ENCODE results near the gene SMC1A. TPM values are rescaled to one million over a fixed set of nuclear protein-coding genes. Genes with fewer than 3 reads are reported as not detected.
A peak's percentile ranks its signal among the peaks of the same experiment; 100 is the strongest.

Gene SMC1A
- total RNA-seq, 1 experiment from 2014 or later = 111 TPM

- intact Hi-C loops (cut with micrococcal nuclease; ENCODE audit: unreplicated experiment) (no loop called here), in situ Hi-C loops (cut with HindIII; ENCODE audit: low pct_unique_long_range_greater_than_20kb, low sequenced_read_pairs) (no loop called here)
- no peak overlapping the region for H3K27ac ChIP-seq (ENCODE audit: low read length)
- H3K4me1 ChIP-seq (ENCODE audit: control insufficient read depth, insufficient read depth, low read length) = peaks cover 11% of the 10 kb centered on the region
- no peak for TF ChIP-seq POLR2AphosphoS5 (IDR thresholded peaks at IDR 0.05; ENCODE audit: low read depth, low read length)
- POLR2A ChIA-PET = no interaction called here
- no TSS peak for BruUV-seq (replicated peaks)
- no peak for ATAC-seq
- H3K4me3 ChIP-seq (ENCODE audit: low read depth in 2 of 2, low read length in 2 of 2) = no peak overlapping the region
- CTCF ChIA-PET = no interaction called here
- H3K9me3 ChIP-seq (ENCODE audit: control insufficient read depth, insufficient read depth, low read depth, low read length) = no peaks in the 10 kb centered on the region
- DNase-seq (ENCODE audit: low read depth, low spot score) = no peak
- H3K36me3 ChIP-seq (ENCODE audit: control insufficient read depth, insufficient read depth, low read length) = no peaks in the 10 kb centered on the region
- H3K27me3 ChIP-seq (ENCODE audit: control insufficient read depth, insufficient read depth, low read length) = no peaks in the 10 kb centered on the region
Observed at GRCh38 chrX:53438174-53438831, 15.8 kb upstream of the SMC1A start.

GRCh38 chrX:53437206-53437605 is 14.8 kb upstream of the SMC1A start:
- intact Hi-C loops (cut with micrococcal nuclease; ENCODE audit: unreplicated experiment) = no loop called here
- Histone ChIP-seq H3K4me3 (ENCODE audit: low read depth in 2 of 2, low read length in 2 of 2) (no peak overlapping the region), H3K36me3 (ENCODE audit: control insufficient read depth, insufficient read depth, low read length) (no peaks in the 10 kb centered on the region), H3K9me3 (ENCODE audit: control insufficient read depth, insufficient read depth, low read depth, low read length) (no peaks in the 10 kb centered on the region), H3K27me3 (ENCODE audit: control insufficient read depth, insufficient read depth, low read length) (no peaks in the 10 kb centered on the region), H3K4me1 (ENCODE audit: control insufficient read depth, insufficient read depth, low read length) (peaks cover 11% of the 10 kb centered on the region), H3K27ac (ENCODE audit: low read length) (no peak overlapping the region)
- TF ChIP-seq TCF7L2 (IDR thresholded peaks at IDR 0.05; ENCODE audit: low read depth, low read length) (no peak), CTCF (IDR thresholded peaks at IDR 0.05) (no peak), POLR2AphosphoS5 (IDR thresholded peaks at IDR 0.05; ENCODE audit: low read depth, low read length) (no peak), REST (IDR thresholded peaks at IDR 0.05; ENCODE audit: insufficient read depth in 1 of 2, low read depth in 2 of 2, low read length in 1 of 2) (no peak), SIN3A (IDR thresholded peaks at IDR 0.05; ENCODE audit: borderline replicate concordance, insufficient read depth, low read depth, low read length) (no peak)
- no TSS peak for BruUV-seq (replicated peaks)
- CTCF ChIA-PET = interaction anchor here (0.6 kb wide), 1 partner anchor 65 kb away, joined by 4 read pairs; no protein-coding TSS in a partner anchor
- DNase-seq (ENCODE audit: low read depth, low spot score) (no peak), ATAC-seq (no peak)
- POLR2A ChIA-PET = no interaction called here
- in situ Hi-C loops (cut with HindIII; ENCODE audit: low pct_unique_long_range_greater_than_20kb, low sequenced_read_pairs) = no loop called here

GRCh38 chrX:53435997-53436396 is 13.5 kb upstream of the SMC1A start:
- BruUV-seq (replicated peaks) = no TSS peak
- no peak overlapping the region for H3K27ac ChIP-seq (ENCODE audit: low read length)

More at GRCh38 chrX:53435997-53436396, 13.5 kb upstream of the SMC1A start:
- intact Hi-C loops (cut with micrococcal nuclease; ENCODE audit: unreplicated experiment) = loop anchor here (2.0 kb wide), 1 partner anchor 119 kb away; no protein-coding TSS in a partner anchor
- ATAC-seq (peak; percentile 82), DNase-seq (ENCODE audit: low read depth, low spot score) (no peak)
- in situ Hi-C loops (cut with HindIII; ENCODE audit: low pct_unique_long_range_greater_than_20kb, low sequenced_read_pairs) = no loop called here
- Histone ChIP-seq H3K4me1 (ENCODE audit: control insufficient read depth, insufficient read depth, low read length) (peaks cover 11% of the 10 kb centered on the region), H3K9me3 (ENCODE audit: control insufficient read depth, insufficient read depth, low read depth, low read length) (no peaks in the 10 kb centered on the region), H3K4me3 (ENCODE audit: low read depth in 2 of 2, low read length in 2 of 2) (no peak overlapping the region), H3K27me3 (ENCODE audit: control insufficient read depth, insufficient read depth, low read length) (no peaks in the 10 kb centered on the region), H3K36me3 (ENCODE audit: control insufficient read depth, insufficient read depth, low read length) (no peaks in the 10 kb centered on the region; the same call in 1 of the 2 replicates)
- TF ChIP-seq SIN3A (IDR thresholded peaks at IDR 0.05; ENCODE audit: borderline replicate concordance, insufficient read depth, low read depth, low read length) (no peak), CTCF (IDR thresholded peaks at IDR 0.05) (peak; percentile 88)
- POLR2A ChIA-PET = interaction anchor here (0.7 kb wide), 1 partner anchor 12 kb away, joined by 3 read pairs; no protein-coding TSS in a partner anchor
- CTCF ChIA-PET = interaction anchor here (0.7 kb wide), 3 partner anchors 13 to 323 kb away, joined by 3 to 4 read pairs (median 3); partner anchors contain the start of genes RIBC1 and SMC1A
